ENCODE data around the gene LRSAM1.

- TF ChIP-seq, protein P1, sequence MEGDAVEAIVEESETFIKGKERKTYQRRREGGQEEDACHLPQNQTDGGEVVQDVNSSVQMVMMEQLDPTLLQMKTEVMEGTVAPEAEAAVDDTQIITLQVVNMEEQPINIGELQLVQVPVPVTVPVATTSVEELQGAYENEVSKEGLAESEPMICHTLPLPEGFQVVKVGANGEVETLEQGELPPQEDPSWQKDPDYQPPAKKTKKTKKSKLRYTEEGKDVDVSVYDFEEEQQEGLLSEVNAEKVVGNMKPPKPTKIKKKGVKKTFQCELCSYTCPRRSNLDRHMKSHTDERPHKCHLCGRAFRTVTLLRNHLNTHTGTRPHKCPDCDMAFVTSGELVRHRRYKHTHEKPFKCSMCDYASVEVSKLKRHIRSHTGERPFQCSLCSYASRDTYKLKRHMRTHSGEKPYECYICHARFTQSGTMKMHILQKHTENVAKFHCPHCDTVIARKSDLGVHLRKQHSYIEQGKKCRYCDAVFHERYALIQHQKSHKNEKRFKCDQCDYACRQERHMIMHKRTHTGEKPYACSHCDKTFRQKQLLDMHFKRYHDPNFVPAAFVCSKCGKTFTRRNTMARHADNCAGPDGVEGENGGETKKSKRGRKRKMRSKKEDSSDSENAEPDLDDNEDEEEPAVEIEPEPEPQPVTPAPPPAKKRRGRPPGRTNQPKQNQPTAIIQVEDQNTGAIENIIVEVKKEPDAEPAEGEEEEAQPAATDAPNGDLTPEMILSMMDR (IDR thresholded peaks at IDR 0.05): no peak
- TF ChIP-seq POLR2A (IDR thresholded peaks at IDR 0.05): no peak
These were observed 12.9 kb upstream of the LRSAM1 start for GRCh38 chr9:127438394-127438793.

All from thyroid gland (tissue), 4 donors.